GM12878 (cell line): ENCODE data around the gene TNFAIP3. TPM values are rescaled to one million over a fixed set of nuclear protein-coding genes. Genes with fewer than 3 reads are reported as not detected.

Experiments
- BACH1 ChIP-seq: fragments of 450-650 bp; IDR thresholded peaks from 2 replicates; pipeline ENCODE4 v1.6.1; 2017; ENCODE audit warnings: mild to moderate bottlenecking, borderline replicate concordance
- CEBPB ChIP-seq, 2 experiments: fragments of 150-350 bp in 1 of 2; IDR thresholded peaks; 2 replicates each; pipeline ENCODE4 v1.6.1; 2012 to 2014; ENCODE audit warnings: low read depth in 2 of 2, low read length in 2 of 2, borderline replicate concordance in 1 of 2, inconsistent platforms in 1 of 2
- HCFC1 ChIP-seq: fragments of 150-350 bp; IDR thresholded peaks from 2 replicates; pipeline ENCODE4 v1.6.1; 2014; ENCODE audit warnings: low read length
- NFXL1 ChIP-seq: fragments of 450-650 bp; IDR thresholded peaks from 2 replicates; pipeline ENCODE4 v1.6.1; 2017; ENCODE audit warnings: antibody characterized with exemption, mild to moderate bottlenecking, borderline replicate concordance
- TCF3 ChIP-seq: IDR thresholded peaks from 2 replicates; pipeline ENCODE4 v1.6.1; 2012; ENCODE audit warnings: low read depth, mild to moderate bottlenecking, low read length, borderline replicate concordance; ENCODE audit not compliant: insufficient read depth
- ZNF207 ChIP-seq: fragments of 450-650 bp; IDR thresholded peaks from 2 replicates; pipeline ENCODE4 v1.6.1; 2014; ENCODE audit warnings: antibody characterized with exemption, mild to moderate bottlenecking, borderline replicate concordance
- polyA plus RNA-seq, 11 experiments: library from polyadenylated mRNA; depleted of rRNA in 4 of 11; unstranded in 6 of 11; stranded (reverse) in 5 of 11; fragments of >200 nt; fragmentation: Nextera tagmentation in 4 of 11; fragmentation: Illumina TruSeq in 1 of 11; extraction: Ambion mirVana in 4 of 11; extraction: Trizol in 1 of 11; gene quantifications; 1 replicate in 1 of 11; 2 replicates in 10 of 11; pipeline versions ENCODE4 v1.2.1 to v1.2.3, GENCODE V29; 2011 to 2016; ENCODE audit warnings: inconsistent platforms in 2 of 11, missing spikeins in 2 of 11, low read depth in 1 of 11
- total RNA-seq, 4 experiments: library from RNA; depleted of rRNA in 3 of 4; stranded (reverse); fragments of >200 nt in 3 of 4; fragmentation: Illumina TruSeq in 1 of 4; extraction: Trizol in 1 of 4; gene quantifications; 2 replicates each; pipeline versions ENCODE4 v1.2.1 to v1.2.3, GENCODE V29; 2013 to 2021
- TF ChIP-seq, protein P1 (sequence below): IDR thresholded peaks from 2 replicates; pipeline ENCODE4 v1.6.1; 2012; ENCODE audit warnings: improper control_type of control experiment, low read depth, low read length; ENCODE audit not compliant: insufficient replicate concordance

The TNFAIP3 gene
- total and polyA plus RNA-seq, 10 of the 15 experiments (the other 5 are each of a cell fraction or from before 2014, with no cell fraction given), result 18.0 to 350 (median 127) TPM

DNA sequence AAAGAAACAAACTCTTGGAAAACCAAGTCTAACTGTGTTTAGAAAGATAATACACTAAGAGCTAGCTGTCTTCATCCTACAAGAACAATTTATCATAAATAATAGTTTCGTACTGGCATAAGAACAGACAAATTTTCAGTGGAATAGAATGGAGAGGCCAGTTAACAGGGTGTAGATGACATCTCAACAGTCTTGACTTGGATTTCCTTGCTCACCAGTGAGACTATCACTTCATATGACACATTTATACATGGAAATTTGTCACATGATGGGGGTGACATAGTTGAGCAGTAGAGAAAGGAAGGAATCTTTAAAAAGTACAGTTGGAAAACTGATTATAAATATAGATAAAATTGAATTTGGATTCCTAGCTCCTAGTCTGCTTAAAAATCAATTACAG lies 35.6 kb downstream of the TNFAIP3 start (continued):
- TF ChIP-seq ZNF207, result no peak
- TF ChIP-seq, protein P1, sequence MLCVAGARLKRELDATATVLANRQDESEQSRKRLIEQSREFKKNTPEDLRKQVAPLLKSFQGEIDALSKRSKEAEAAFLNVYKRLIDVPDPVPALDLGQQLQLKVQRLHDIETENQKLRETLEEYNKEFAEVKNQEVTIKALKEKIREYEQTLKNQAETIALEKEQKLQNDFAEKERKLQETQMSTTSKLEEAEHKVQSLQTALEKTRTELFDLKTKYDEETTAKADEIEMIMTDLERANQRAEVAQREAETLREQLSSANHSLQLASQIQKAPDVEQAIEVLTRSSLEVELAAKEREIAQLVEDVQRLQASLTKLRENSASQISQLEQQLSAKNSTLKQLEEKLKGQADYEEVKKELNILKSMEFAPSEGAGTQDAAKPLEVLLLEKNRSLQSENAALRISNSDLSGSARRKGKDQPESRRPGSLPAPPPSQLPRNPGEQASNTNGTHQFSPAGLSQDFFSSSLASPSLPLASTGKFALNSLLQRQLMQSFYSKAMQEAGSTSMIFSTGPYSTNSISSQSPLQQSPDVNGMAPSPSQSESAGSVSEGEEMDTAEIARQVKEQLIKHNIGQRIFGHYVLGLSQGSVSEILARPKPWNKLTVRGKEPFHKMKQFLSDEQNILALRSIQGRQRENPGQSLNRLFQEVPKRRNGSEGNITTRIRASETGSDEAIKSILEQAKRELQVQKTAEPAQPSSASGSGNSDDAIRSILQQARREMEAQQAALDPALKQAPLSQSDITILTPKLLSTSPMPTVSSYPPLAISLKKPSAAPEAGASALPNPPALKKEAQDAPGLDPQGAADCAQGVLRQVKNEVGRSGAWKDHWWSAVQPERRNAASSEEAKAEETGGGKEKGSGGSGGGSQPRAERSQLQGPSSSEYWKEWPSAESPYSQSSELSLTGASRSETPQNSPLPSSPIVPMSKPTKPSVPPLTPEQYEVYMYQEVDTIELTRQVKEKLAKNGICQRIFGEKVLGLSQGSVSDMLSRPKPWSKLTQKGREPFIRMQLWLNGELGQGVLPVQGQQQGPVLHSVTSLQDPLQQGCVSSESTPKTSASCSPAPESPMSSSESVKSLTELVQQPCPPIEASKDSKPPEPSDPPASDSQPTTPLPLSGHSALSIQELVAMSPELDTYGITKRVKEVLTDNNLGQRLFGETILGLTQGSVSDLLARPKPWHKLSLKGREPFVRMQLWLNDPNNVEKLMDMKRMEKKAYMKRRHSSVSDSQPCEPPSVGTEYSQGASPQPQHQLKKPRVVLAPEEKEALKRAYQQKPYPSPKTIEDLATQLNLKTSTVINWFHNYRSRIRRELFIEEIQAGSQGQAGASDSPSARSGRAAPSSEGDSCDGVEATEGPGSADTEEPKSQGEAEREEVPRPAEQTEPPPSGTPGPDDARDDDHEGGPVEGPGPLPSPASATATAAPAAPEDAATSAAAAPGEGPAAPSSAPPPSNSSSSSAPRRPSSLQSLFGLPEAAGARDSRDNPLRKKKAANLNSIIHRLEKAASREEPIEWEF, result no peak
- TF ChIP-seq TCF3, result no peak
- no peak for TF ChIP-seq NFXL1
- TF ChIP-seq BACH1, result no peak
- TF ChIP-seq CEBPB (IDR thresholded peaks at IDR 0.05; ENCODE audit: borderline replicate concordance in 1 of 2, low read depth in 2 of 2, low read length in 2 of 2), result no peak
- no peak for TF ChIP-seq HCFC1
